Measurements from ENCODE around the gene MTARC2. TPM values are rescaled to one million over a fixed set of nuclear protein-coding genes. Genes with fewer than 3 reads are reported as not detected.

MTARC2 gene
- total RNA-seq, 1 experiment from 2014 or later: 12.2 TPM

GRCh38 chr1:220788900-220789299 is 40.8 kb downstream of the MTARC2 start:
- Histone ChIP-seq H3K27me3 (ENCODE audit: control insufficient read depth, insufficient read depth, low read length) (no peaks in the 10 kb centered on the region), H3K4me3 (ENCODE audit: insufficient read depth, low read depth, low read length) (no peak overlapping the region), H3K36me3 (replicated peaks; ENCODE audit: control insufficient read depth, insufficient read depth, low read length) (peaks cover 3% of the 10 kb centered on the region; the same call in 1 of the 2 replicates)
- DNase-seq: no peak

GRCh38 chr1:220789532-220790147 is 41.5 kb downstream of the MTARC2 start:
- Histone ChIP-seq H3K27me3 (ENCODE audit: control insufficient read depth, insufficient read depth, low read length) (no peaks in the 10 kb centered on the region), H3K4me3 (ENCODE audit: insufficient read depth, low read depth, low read length) (no peak overlapping the region), H3K36me3 (replicated peaks; ENCODE audit: control insufficient read depth, insufficient read depth, low read length) (peaks cover 3% of the 10 kb centered on the region; the same call in 1 of the 2 replicates)
- no peak for DNase-seq

- DNase-seq: no peak
- no peaks in the 10 kb centered on the region for H3K27me3 ChIP-seq (ENCODE audit: control insufficient read depth, insufficient read depth, low read length)
- H3K4me3 ChIP-seq (ENCODE audit: insufficient read depth, low read depth, low read length): no peak overlapping the region
- peaks cover 3% of the 10 kb centered on the region; the same call in 1 of the 2 replicates for H3K36me3 ChIP-seq (replicated peaks; ENCODE audit: control insufficient read depth, insufficient read depth, low read length)
These were observed 43.2 kb downstream of the MTARC2 start for GRCh38 chr1:220791285-220791684.

- H3K27me3 ChIP-seq (ENCODE audit: control insufficient read depth, insufficient read depth, low read length): no peaks in the 10 kb centered on the region
- peaks cover 4% of the 10 kb centered on the region for H3K36me3 ChIP-seq (replicated peaks; ENCODE audit: control insufficient read depth, insufficient read depth, low read length)
- no peak for DNase-seq
- no peak overlapping the region for H3K4me3 ChIP-seq (ENCODE audit: insufficient read depth, low read depth, low read length)
These were observed 43.8 kb downstream of the MTARC2 start for GRCh38 chr1:220791956-220792355.

GRCh38 chr1:220796530-220796929 is 48.4 kb downstream of the MTARC2 start:
- no peak for DNase-seq
- Histone ChIP-seq H3K27me3 (ENCODE audit: control insufficient read depth, insufficient read depth, low read length) (no peaks in the 10 kb centered on the region), H3K4me3 (ENCODE audit: insufficient read depth, low read depth, low read length) (no peak overlapping the region), H3K36me3 (replicated peaks; ENCODE audit: control insufficient read depth, insufficient read depth, low read length) (peaks cover 6% of the 10 kb centered on the region)

DNA sequence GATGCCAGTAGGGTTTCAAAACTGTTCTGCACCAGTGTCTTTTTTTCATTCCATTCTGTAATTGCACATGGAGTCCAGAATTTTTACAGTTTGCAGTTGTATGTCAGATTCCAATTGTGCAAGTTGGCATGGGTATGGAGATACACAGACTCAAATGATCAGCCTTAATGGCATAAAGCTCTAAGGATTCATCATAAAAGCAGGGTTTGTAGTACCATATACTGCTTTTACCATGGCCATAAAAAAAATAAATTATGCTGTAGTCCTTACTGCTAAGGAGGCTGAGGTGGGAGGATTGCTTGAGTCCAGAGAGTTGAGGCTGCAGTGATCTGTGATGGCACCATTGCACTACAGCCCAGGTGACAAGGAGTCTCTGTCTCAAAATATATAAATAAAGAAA is 48.9 kb downstream of the MTARC2 start:
- H3K36me3 ChIP-seq (replicated peaks; ENCODE audit: control insufficient read depth, insufficient read depth, low read length): peaks cover 10% of the 10 kb centered on the region
- no peak for DNase-seq
- no peaks in the 10 kb centered on the region for H3K27me3 ChIP-seq (ENCODE audit: control insufficient read depth, insufficient read depth, low read length)
- H3K4me3 ChIP-seq (ENCODE audit: insufficient read depth, low read depth, low read length): no peak overlapping the region

- no peak for DNase-seq
- no peaks in the 10 kb centered on the region for H3K27me3 ChIP-seq (ENCODE audit: control insufficient read depth, insufficient read depth, low read length)
- no peak overlapping the region for H3K4me3 ChIP-seq (ENCODE audit: insufficient read depth, low read depth, low read length)
- peaks cover 10% of the 10 kb centered on the region for H3K36me3 ChIP-seq (replicated peaks; ENCODE audit: control insufficient read depth, insufficient read depth, low read length)
These were observed 49.4 kb downstream of the MTARC2 start for GRCh38 chr1:220797553-220797952.

GRCh38 chr1:220798338-220798737 is 50.2 kb downstream of the MTARC2 start:
- Histone ChIP-seq H3K36me3 (replicated peaks; ENCODE audit: control insufficient read depth, insufficient read depth, low read length) (peaks cover 10% of the 10 kb centered on the region), H3K27me3 (ENCODE audit: control insufficient read depth, insufficient read depth, low read length) (no peaks in the 10 kb centered on the region), H3K4me3 (ENCODE audit: insufficient read depth, low read depth, low read length) (no peak overlapping the region)
- no peak for DNase-seq

DNA sequence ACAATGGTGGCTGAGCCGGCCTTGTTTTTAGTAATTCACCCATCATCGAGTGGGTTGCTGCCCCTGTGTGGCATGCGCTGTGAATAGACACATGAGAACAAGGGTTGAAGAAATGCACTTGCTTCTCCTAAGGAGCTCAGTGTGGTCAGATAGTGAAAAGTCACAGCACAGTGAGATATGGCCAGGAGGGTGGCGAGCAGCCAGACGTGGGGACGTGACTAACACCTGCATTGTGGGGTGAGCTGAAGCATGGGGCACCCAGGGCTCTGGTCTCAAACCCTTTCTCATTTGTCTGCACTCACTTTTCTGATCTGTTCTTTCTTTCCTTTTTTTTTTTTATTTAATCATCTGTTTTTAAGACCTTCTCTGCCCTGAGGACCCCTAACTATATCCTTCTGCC is 52.1 kb downstream of the MTARC2 start:
- DNase-seq: no peak
- H3K27me3 ChIP-seq (ENCODE audit: control insufficient read depth, insufficient read depth, low read length): no peaks in the 10 kb centered on the region
- H3K36me3 ChIP-seq (replicated peaks; ENCODE audit: control insufficient read depth, insufficient read depth, low read length): peaks cover 10% of the 10 kb centered on the region
- no peak overlapping the region for H3K4me3 ChIP-seq (ENCODE audit: insufficient read depth, low read depth, low read length)

- no peak overlapping the region for H3K4me3 ChIP-seq (ENCODE audit: insufficient read depth, low read depth, low read length)
- peak; percentile 61 for DNase-seq
- peaks cover 4% of the 10 kb centered on the region for H3K36me3 ChIP-seq (replicated peaks; ENCODE audit: control insufficient read depth, insufficient read depth, low read length)
- H3K27me3 ChIP-seq (ENCODE audit: control insufficient read depth, insufficient read depth, low read length): no peaks in the 10 kb centered on the region
These were observed 55.5 kb downstream of the MTARC2 start for GRCh38 chr1:220803401-220804201.

DNA sequence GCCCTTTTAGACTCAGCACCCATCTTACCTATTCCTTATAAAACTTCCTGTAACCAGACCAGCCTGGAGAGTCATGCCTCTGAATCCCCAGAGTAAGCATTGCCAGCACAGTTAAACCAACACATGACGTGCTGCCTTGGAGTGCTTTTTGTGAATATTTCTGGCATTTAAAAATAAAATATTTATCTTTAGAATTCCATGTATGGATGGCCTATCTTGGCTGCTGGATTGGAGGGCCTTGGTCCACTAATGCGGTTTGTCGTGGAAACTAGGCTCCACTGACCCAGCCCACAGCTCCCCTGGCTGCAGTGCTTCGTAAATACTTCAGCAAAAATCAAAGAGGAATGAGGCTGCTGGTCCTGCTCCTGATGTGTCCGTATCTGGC is 56.1 kb downstream of the MTARC2 start:
- Histone ChIP-seq H3K27me3 (ENCODE audit: control insufficient read depth, insufficient read depth, low read length) (no peaks in the 10 kb centered on the region), H3K36me3 (replicated peaks; ENCODE audit: control insufficient read depth, insufficient read depth, low read length) (peaks cover 4% of the 10 kb centered on the region), H3K4me3 (ENCODE audit: insufficient read depth, low read depth, low read length) (no peak overlapping the region)
- DNase-seq: no peak

DNA sequence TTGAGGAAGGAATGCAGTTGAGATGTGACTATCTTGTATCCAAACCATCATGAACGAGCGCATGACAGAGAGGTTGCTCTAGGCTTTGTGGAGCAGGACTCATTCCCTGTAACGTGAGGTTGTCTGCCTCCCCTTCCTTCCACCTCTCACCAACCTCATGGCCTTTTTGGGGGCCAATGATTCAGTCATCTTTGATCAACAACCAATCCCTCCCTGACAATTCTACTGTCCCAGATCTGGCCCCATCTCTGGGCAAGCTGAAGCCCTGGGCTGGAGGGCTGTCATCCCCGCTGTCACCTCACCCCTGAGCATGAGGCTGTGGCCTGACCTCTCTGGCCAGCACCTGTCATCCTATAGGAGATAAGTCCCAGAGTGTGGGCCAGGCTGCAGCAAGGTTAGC is 58.3 kb downstream of the MTARC2 start:
- no peaks in the 10 kb centered on the region; the same call in 1 of the 2 replicates for H3K27me3 ChIP-seq (ENCODE audit: control insufficient read depth, insufficient read depth, low read length)
- no peak for DNase-seq
- peaks cover 3% of the 10 kb centered on the region for H3K36me3 ChIP-seq (replicated peaks; ENCODE audit: control insufficient read depth, insufficient read depth, low read length)
- no peak overlapping the region for H3K4me3 ChIP-seq (ENCODE audit: insufficient read depth, low read depth, low read length)

DNA sequence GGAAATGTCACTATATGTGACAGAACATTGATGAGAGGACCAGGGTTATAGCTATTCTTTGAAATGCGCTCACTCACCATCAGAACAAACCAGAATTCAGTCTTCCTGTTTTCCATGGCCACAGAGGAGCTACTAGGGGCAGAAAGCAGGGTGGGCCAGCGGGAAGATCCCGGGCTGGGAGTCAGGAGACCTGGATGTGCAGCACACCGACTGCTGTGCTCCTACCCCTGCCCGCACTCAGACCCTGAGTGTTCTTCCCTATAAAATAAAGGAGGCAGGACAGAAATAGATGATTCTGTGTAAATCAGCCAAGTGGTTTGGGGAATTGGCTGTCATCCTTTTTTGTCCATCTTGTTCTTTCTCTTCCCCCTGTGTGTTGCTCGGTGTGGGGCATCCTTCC is 59.6 kb downstream of the MTARC2 start:
- Histone ChIP-seq H3K4me3 (ENCODE audit: insufficient read depth, low read depth, low read length) (no peak overlapping the region), H3K27me3 (ENCODE audit: control insufficient read depth, insufficient read depth, low read length) (no peaks in the 10 kb centered on the region; the same call in 1 of the 2 replicates), H3K36me3 (replicated peaks; ENCODE audit: control insufficient read depth, insufficient read depth, low read length) (no peaks in the 10 kb centered on the region; the same call in 1 of the 2 replicates)
- no peak for DNase-seq

- Histone ChIP-seq H3K27me3 (ENCODE audit: control insufficient read depth, insufficient read depth, low read length) (no peaks in the 10 kb centered on the region; the same call in 1 of the 2 replicates), H3K4me3 (ENCODE audit: insufficient read depth, low read depth, low read length) (no peak overlapping the region), H3K36me3 (replicated peaks; ENCODE audit: control insufficient read depth, insufficient read depth, low read length) (no peaks in the 10 kb centered on the region; the same call in 1 of the 2 replicates)
- DNase-seq: no peak
These were observed 60.4 kb downstream of the MTARC2 start for GRCh38 chr1:220808345-220809186.

Data from H7 (cell line).